ENCODE measurements around the gene NINJ2. TPM values are rescaled to one million over a fixed set of nuclear protein-coding genes. Genes with fewer than 3 reads are reported as not detected.
"Not testable (repeated sequence)": the region's sequence is repeated elsewhere in the genome, so short reads cannot be mapped to it uniquely, and the experiment has no call there.

The NINJ2 gene
- total RNA-seq, 1 donor from 2014 or later: 5.3 TPM

DNA sequence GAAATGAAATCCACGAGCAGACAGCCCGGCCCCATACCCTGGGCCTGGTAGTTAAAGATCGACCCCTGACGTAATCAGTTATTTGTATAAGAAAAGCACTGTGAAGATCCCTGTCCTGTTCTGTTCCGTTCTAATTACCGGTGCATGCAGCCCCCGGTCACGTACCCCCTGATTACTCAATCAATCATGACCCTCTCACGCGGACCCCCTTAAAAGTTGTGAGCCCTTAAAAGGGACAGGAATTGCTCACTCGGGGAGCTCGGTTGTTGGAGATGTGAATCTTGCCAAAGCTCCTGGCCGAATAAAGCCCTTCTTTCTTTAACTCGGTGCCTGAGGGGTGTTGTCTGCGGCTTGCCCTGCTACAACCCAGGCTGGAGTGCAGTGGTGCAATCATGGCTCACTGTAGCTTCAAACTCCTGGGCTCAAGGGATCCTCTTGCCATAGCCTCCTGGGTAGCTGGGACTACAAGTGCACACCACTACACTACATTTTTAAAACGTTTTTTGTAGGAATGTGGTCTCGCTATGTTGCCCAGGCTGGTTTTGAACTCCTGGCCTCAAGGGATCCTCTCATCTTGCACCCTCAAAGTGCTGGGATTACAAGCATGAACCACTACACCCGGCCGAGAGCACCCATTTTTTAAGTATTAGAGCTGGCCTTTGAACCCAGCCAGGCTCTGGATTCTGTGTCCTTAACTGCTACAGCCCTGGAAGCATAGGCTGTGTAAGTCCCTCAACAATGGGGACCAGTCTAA, 85.1 kb downstream of the NINJ2 start:
- ATAC-seq: not testable (repeated sequence)

DNA sequence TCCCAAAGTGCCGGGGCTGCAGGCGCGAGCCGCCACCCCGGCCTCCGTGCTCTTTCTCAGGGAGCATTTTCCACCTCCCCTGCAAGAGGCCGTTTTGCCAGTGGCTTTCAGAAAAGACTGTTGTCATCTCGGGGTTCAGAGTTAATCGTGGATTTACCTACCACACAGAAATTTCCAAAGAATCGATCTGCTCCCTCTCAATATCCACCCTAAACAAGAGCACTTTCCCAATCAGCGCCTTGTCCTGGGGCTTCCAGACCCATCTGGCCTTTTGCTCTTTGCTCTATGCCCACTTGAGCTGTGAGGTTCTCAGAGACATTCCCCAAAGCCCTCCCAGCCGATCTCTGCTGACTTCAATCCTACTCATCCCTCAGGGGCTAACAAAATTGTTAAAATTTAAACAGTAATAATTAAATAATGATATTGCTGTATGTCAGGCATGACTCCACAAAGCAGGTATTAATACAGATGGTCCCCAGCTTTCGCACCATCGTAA, 86.6 kb downstream of the NINJ2 start:
- ATAC-seq: no peak
- DNase-seq: no peak
- intact Hi-C loops (cut with micrococcal nuclease): loop anchor here (5.0 kb wide), 1 partner anchor 176 kb away; the partner anchor contains the start of gene WNK1

More for the DNA sequence above, 85.1 kb downstream of the NINJ2 start:
- not testable (repeated sequence) for DNase-seq
- intact Hi-C loops (cut with micrococcal nuclease): loop anchor here (5.0 kb wide), 1 partner anchor 174 kb away; the partner anchor contains the start of gene WNK1

DNA sequence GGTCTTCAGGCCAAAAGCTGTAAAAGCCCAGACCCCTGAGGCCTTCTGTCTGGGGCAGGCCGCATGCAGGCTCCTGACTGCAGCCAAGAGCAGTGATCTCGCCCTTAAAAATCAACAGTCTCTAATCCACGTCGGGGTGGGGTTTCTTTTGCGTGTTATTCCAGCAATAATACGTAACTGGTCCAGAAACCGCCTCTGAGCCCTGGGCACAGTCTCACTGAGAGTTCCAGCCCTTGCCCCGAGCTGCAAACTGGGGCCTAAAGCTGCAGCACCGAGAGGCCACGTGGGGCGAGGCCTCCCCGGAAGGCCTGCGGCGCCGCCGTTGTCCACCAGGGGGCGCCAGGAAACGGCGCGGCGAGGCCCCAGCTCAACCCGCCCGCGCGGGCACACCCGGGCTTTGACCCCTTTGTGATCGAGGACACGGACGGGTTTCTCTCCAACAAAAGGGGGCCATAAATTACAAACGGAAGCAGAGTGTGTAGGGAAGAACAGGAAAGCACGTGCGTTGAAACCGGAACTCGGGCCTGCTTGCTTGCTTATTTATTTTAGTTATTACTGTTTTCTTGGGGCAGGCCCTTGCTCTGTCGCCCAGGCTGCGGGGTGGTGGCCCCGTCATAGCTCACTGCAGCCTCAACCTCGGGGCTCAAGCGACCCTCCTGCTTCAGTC, 87.2 kb downstream of the NINJ2 start:
- DNase-seq (peak; percentile 93), ATAC-seq (peak; percentile 52)
- intact Hi-C loops (cut with micrococcal nuclease): loop anchor here (5.0 kb wide), 1 partner anchor 176 kb away; the partner anchor contains the start of gene WNK1

DNA sequence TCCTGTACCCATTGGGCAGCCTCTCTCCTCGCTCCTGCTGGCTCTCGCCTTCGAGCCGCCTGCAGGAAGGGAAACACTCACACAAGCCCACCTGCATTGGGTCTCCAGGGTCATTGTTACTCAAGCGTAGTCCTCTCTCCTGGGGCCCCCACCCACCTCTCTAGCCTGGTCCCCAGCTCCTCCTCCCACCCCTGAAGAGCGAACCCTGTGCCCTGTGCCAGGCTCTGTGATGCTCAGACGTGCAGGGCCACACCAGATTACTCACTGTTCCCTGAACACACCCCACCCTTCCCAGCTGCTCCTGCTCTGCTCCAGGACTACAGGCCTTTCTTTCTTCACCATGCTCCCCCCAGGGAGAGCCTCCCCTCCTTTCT, 88.1 kb downstream of the NINJ2 start:
- DNase-seq: no peak
- intact Hi-C loops (cut with micrococcal nuclease): loop anchor here (5.0 kb wide), 1 partner anchor 177 kb away; the partner anchor contains the start of gene WNK1

DNA sequence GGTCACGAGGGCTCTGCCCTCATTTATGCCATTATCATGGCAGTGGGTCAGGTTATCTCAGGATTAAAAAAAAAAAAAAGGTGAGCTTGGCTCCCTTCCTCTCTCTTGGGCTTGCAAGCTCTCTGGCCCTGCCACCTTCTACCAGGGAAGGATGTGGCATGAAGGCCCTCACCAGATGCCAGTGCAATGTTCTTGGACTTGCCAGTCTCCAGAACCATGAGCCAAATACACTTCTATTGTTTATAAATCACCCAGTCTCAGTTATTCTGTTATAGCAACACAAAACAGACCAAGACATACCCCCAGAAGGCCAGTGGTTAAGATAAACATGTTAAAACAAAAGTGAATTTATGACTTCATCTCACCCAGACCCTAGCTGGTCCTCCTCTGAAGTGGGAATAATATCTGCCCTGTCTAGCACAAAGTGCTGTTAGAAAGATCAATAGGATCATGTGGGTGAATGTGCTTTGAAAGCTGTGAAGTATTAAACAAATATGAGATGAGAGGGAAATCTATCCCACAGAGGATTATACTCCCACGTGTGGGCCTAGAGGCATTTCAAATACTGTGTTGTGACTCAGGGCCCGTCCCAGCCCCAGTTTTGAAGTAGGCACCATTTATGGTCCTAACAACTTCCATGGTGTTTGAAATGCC, 88.6 kb downstream of the NINJ2 start:
- no peak for ATAC-seq
- intact Hi-C loops (cut with micrococcal nuclease): loop anchor here (5.0 kb wide), 2 partner anchors 178 to 238 kb away; partner anchors contain the start of gene WNK1
- DNase-seq: no peak

More for the DNA sequence above, 88.1 kb downstream of the NINJ2 start:
- ATAC-seq: no peak

DNA sequence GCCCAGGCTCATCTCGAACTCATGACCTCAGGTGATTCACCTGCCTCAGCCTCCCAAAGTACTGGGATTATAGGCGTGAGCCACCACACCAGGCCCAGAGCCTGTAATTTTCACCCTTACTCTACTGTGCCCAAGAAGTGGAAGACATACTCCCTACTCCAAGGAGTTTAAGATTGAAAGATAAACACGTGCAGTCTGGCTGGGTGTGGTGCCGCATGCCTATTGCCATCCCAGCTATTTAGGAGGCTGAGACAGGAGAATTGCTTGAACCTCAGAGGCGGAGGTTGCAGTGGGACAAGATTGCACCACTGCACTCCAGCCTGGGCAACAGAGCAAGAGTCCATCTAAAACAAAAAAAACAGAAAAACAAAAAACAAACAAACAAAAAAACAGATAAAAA, 90.0 kb downstream of the NINJ2 start:
- DNase-seq (no peak), ATAC-seq (no peak)
- intact Hi-C loops (cut with micrococcal nuclease): loop anchor here (5.0 kb wide), 1 partner anchor 239 kb away; no protein-coding TSS in a partner anchor

DNA sequence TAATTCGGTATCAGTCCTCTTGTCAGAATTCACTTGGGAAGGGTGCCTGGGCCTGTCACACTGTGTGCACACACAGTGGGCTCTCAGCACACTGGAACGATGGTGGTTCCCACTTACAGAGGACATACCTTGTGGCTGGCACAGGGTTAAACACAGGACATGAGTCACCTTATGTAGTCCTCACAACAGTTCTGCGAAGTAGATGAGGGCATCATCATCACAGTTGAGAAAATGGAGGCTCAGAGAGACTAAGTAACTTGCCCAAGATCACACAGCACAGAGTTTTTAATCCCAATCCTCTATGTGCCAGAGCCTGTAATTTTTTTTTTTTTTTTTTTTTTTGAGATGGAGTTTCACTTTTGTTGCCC, 90.7 kb downstream of the NINJ2 start:
- ATAC-seq (no peak), DNase-seq (no peak)
- intact Hi-C loops (cut with micrococcal nuclease): loop anchor here (5.0 kb wide), 1 partner anchor 240 kb away; no protein-coding TSS in a partner anchor

DNA sequence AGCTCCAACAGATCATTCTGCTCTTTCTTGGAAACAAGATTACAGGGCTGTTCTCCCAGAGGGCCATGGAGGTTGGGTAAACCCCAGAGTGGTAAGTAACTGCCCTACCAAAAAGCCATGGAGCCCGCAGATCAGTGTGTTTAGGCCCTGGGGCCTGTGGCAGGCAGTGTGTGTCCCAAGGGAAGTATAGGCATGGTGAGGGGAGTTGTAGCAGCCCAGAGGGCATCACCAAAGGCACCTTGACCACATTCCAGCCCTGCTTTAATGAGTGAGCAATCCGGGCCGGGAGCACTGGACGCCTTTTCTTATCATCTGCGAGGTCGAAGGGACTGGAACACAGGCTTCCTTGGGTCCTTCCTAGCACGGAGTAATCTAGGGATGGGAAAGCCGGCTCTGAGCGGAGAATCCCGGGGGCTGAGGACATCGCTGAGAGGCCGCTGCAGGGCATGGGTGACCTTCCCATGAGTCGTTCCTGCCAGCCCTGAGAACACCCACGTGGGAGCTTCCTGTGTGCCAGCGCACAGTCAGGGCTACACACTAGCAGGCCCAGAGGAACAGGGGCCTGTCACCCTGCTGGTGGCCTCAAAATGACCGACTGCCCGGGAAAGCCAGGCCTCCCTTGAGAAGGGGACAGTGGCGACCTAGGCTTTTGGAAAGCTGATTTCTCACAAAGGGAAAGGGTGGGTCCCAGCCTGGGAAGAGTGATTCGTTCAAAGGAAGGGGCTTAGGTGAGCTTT, 91.3 kb downstream of the NINJ2 start:
- DNase-seq (peak; percentile 86), ATAC-seq (peak; percentile 54)
- intact Hi-C loops (cut with micrococcal nuclease): loop anchor here (5.0 kb wide), 1 partner anchor 240 kb away; no protein-coding TSS in a partner anchor

DNA sequence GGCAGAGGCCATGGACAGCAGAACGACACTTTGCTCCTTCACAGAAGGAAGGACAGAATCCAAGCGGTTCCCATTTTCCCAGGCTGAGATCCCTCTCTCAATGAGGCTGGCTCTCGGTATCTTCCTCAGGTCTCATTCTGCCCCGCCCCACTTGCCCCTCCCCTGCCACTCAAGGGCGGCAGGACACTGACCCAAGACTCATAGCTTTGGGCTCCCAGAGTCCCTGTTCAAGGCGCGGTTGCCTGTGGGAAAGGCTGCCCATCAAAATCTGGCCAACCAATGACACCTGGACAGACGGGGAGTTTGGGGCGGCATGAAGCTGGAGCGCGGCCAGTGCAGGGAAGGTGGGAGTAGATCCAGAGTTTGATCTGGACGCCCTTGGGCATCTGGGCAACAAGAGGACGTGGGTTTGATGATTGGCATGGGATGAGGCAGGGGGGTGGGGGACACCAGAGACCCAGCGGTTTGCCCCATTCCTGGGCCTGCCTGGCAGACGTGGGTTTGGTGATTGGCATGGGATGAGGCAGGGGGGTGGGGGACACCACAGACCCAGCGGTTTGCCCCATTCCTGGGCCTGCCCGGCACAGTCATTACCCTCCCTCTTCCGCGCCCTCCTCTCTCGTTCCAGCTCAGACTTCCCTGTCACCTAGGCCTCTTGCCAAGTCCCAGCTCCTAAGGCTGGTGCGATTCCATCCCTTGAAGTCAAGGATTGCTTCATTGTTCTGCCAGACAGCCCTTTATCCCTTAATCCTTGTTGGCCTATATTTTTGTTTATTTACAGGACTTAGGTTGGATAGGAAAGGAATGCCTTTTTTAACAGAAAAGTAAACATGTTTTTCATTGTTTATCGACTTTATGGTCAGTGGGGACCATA, 92.1 kb downstream of the NINJ2 start:
- intact Hi-C loops (cut with micrococcal nuclease): loop anchor here (5.0 kb wide), 1 partner anchor 241 kb away; no protein-coding TSS in a partner anchor
- DNase-seq (peak; percentile 80), ATAC-seq (peak; percentile 60)

DNA sequence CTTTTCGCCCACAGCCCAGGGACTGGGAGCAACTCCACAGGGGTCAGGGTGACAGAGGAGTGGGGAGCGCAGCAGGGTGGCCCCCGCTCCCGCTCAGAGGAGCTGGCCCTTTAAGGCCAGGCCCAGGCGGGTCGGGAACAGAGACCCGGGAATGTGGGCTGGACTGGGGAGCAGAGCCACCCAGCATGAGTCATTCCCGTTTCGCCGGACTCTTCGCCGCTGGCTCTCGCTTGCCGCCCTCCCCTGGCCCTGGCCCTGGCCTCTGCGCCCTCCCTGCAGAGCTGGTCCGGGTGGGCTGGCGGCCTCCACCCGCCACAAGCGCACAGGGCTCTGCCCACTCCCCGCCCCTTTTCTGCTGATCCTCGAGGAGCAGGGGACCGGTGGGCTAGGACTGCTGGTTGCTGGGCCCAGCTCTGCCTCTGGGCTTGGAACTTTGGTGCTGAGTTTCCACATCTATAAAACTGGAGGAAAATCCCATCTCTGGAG, 92.8 kb downstream of the NINJ2 start:
- intact Hi-C loops (cut with micrococcal nuclease): loop anchor here (5.0 kb wide), 1 partner anchor 242 kb away; no protein-coding TSS in a partner anchor
- DNase-seq: peak; percentile 85
- peak; percentile 78 for ATAC-seq

DNA sequence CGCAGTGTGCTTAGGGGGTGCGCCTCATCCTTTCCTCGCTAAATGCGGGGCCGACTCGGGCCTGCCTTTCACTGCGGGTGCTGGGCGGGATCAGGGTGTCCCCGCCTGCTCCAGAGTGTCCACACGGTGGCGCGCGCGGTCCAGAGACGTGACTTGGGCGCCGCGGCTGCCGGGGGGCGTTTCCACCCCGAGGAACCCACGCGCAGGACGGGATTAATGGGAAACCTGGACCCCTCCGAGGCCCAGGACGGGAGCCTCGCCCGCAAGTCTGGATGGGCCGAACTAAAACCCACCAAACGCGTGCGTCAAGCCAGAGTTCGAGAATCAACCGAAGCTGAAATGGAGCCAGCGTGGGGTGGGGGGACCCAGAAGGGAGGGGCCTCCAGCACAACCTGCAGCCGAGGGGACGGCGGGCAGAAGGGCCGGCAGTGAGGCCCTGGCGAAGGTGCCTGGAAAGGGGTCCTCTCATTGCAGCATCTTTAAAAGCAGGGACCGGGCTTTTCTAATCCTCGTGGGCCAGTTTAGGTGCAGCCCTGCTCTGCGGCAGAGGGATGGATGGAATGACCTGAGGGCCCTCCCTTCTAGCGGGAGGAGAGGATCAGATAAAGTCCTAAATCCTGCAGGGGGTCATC, 93.3 kb downstream of the NINJ2 start:
- intact Hi-C loops (cut with micrococcal nuclease): loop anchor here (5.0 kb wide), 1 partner anchor 242 kb away; no protein-coding TSS in a partner anchor
- peak; percentile 68 for ATAC-seq
- DNase-seq: peak; percentile 96

DNA sequence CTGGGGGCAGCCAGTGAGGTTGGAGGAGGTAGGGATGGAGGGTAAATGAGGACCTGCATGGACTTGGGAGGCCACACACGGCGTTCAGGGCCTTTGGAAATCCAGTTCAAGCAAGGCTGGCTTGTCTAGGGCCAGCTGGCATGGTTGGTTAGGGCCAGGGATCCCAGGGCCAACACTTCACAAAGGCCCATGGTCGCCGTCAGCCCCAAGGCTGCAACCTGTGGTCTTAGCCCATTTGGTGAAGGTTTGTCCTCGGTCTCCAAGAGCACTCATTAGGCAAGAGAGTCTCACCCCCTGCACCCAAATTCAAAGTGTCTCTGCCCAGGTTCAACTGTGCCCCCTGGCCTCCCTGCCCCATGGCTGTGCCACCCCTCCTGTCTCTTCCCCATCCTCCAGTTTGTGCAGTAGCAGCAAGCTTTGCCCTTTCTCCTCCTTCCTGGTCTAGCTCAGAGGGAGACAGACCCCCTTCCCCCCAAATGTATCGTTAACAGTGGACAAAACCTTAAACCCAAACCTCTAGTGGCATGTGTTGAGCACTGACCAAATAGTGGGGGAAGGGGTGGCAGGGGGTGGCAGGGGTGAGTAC, 94.1 kb downstream of the NINJ2 start:
- intact Hi-C loops (cut with micrococcal nuclease): no loop called here
- no peak for ATAC-seq

DNA sequence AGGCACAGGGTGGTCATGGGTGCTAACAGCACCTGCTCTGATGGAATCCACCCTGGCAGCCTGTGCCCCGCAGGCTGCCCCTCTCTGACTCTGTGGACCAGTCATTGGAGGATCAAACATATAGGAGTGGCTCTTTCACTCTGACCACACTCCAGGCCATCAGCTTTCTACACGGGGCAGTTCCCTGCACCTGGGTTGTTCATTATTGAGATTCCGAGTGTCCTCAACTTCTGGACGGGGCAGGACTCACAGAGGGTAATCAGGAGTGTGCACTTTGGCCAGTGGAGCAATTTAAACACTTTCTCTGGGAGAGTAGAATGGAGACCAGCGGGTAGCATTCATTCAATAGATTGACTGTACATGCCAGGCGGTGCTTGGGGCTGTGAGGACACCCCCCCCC, 94.8 kb downstream of the NINJ2 start:
- no peak for ATAC-seq
- intact Hi-C loops (cut with micrococcal nuclease): no loop called here

More for the DNA sequence above, 94.1 kb downstream of the NINJ2 start:
- no peak for DNase-seq

DNA sequence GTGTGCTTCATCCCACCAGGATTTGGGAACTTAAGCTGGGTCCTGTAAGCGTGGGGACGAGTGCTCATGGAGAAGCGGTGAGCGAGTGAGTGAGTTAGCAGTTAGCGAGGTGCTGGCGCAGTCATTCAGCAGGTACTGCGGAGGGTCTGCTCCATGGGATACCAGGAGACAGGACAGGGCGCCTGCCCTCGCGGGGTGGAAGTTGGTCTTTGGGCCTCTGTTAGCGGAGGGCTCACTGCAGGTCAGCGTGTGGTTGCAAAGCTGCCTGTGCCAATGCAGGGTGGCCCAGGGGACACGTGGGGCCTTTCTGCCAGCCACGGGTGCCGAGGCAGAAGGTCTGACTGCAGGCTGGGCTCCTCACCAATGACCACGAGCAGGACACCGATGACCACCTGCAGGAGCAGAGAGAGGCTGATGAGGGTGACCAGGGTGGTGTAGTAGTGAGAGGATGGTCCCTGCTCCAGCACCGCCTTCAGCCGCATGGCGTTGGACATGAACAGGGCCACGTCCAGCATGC, 97.6 kb downstream of the NINJ2 start:
- ATAC-seq (no peak), DNase-seq (no peak)
- intact Hi-C loops (cut with micrococcal nuclease): no loop called here

More for the DNA sequence above, 94.8 kb downstream of the NINJ2 start:
- DNase-seq: no peak

DNA sequence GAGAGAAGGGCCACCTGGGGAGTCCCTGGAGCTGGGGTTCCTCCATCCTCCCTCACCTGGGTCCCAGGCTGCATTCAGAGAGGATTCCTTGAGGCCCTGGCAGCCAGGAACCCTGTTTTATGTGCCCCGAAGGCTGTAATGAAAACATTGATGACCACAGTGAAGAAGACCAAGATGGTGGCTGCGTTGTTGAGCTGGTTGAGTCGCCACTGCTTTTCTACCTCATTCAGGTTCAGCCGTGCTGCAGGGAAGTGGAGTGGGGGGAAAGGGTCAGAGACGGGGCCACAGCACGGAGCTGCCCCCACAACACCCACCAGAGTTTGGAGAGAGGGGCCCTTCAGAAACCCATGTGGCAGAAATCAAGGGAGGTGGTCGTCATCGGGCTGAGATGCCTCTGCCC, 98.1 kb downstream of the NINJ2 start:
- no peak for ATAC-seq
- intact Hi-C loops (cut with micrococcal nuclease): no loop called here
- DNase-seq: no peak

DNA sequence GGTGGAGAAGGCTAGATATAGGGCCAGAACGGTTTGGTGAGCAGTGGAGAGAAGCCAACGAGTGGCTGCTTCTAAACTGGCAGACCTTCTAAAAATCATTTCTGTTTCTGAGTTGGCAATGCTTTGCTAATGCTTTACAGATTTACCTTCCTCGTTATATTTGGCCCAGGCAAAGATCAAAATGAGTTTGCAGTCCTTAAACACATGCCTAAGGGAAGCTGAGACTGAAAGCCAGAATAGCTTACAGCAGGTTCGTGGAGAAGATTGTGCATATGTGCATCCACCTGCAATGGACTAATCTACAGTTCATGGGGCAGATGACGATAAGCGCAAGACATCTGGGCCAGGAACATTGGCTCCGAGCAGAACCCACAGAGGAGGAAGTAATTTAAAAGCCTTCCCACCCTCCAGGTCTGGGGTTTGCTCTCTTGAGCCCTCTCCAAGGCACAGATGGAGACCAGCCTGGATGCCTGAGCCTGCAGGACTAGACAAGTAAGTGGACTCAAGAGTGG, 99.4 kb downstream of the NINJ2 start:
- no peak for ATAC-seq
- intact Hi-C loops (cut with micrococcal nuclease): no loop called here
- DNase-seq: no peak
